IPS-18a (cell line): Measurements from ENCODE around the gene MTHFD1L.
A peak's percentile ranks its signal among the peaks of the same experiment; 100 is the strongest.
"Not testable (repeated sequence)": the region's sequence is repeated elsewhere in the genome, so short reads cannot be mapped to it uniquely, and the experiment has no call there.

ENCODE experiments used
- H3K27ac ChIP-seq: one replicate; pipeline ENCODE4 v1.5.1; 2013; ENCODE audit warnings: low read length
- H3K27me3 ChIP-seq: one replicate; pipeline ENCODE4 v1.6.1; 2013; ENCODE audit warnings: mild to moderate bottlenecking, low read length; ENCODE audit not compliant: control insufficient read depth, insufficient read depth
- H3K36me3 ChIP-seq: one replicate; pipeline ENCODE4 v1.6.1; 2013; ENCODE audit warnings: low read depth, low read length; ENCODE audit not compliant: control insufficient read depth
- H3K4me1 ChIP-seq: one replicate; pipeline ENCODE4 v1.6.1; 2013; ENCODE audit warnings: low read depth, low read length; ENCODE audit not compliant: control insufficient read depth
- H3K4me3 ChIP-seq: one replicate; pipeline ENCODE4 v1.5.1; 2013; ENCODE audit warnings: low read length
- H3K9ac ChIP-seq: one replicate; pipeline ENCODE4 v1.6.1; 2013; ENCODE audit warnings: mild to moderate bottlenecking, low read length, moderate library complexity
- H3K9me3 ChIP-seq: one replicate; pipeline ENCODE4 v1.6.1; 2013; ENCODE audit warnings: low read depth, low read length; ENCODE audit not compliant: control insufficient read depth

MTHFD1L gene

DNA sequence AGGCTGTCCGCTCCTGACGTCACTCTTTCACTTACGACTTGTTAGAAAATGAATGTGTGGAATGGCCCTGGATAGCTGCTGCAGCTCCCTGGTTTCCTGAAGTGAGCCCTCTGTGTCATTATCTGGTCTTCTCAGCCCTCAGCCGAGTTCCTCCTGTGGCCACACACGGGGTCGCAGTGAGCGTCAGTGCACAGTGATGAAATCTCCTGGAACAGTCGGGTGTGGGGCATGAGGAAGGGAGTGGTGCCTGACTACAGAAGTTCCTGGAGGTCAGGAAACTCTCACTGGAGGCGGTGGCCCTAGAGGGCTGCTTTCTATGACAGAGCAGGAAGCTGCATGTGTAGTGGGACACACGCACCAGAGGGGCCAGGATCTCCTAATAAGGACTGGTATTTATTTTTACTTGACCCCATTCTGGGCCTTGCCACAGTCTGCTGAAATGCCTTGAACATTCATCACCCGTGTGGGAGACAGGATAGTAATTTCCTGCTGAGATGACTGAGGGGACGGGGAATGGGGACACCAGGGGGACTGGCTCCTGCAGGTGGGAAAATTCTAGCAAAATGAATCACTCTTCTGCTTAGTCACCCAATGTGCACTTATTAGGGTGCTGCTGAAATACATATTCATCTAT lies 175.5 kb downstream of the MTHFD1L start:
- H3K36me3 ChIP-seq: peaks cover 14% of the 10 kb centered on the region
- H3K27me3 ChIP-seq, H3K4me3 ChIP-seq, H3K9ac ChIP-seq, H3K9me3 ChIP-seq, H3K27ac ChIP-seq, H3K4me1 ChIP-seq: not testable (repeated sequence)

DNA sequence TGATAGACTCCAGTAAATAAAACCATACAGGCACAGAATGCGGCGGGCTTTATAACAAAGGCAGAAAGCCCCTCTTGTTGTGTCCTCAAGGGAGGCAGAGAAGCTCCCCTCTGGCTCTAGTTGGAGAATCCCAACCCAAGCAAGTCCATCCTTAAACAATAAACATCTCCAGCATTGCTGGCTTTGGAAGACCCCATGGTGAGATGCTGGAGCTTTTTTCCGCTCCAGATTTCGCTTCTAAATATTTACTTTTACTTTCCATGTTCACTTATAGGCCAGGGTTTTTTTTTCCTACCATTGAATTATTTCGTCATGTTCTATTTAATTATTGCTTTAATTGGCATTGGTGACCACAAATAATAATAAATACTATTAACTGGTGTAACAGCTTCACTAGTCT lies 176.2 kb downstream of the MTHFD1L start:
- Histone ChIP-seq H3K4me1 (no peaks in the 10 kb centered on the region), H3K9me3 (no peaks in the 10 kb centered on the region), H3K9ac (no peak overlapping the region), H3K27ac (no peak overlapping the region), H3K4me3 (no peak overlapping the region), H3K36me3 (peaks cover 8% of the 10 kb centered on the region), H3K27me3 (no peaks in the 10 kb centered on the region)

DNA sequence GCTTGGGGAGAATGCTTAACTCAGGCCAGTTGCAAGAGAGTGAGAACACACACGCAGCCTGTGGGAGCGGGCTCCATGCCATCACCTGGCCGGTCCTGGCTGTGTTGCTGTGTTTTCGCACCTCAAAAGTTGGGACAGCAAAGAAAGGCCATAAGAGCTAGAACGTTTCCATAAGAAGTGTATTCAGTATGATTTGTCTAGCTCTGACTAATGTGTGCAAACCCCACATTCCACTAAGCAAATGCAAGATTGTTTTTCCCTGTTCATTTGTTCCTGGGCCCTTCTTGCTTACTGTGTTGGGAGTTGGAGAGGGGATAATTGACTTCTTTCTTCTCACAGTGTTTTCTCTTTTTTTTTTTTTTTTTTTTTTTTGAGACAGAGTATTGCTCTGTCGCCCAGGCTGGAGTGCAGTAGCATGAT lies 177.4 kb downstream of the MTHFD1L start:
- not testable (repeated sequence) for H3K36me3 ChIP-seq, H3K4me1 ChIP-seq, H3K9ac ChIP-seq, H3K4me3 ChIP-seq, H3K27ac ChIP-seq, H3K27me3 ChIP-seq, H3K9me3 ChIP-seq

DNA sequence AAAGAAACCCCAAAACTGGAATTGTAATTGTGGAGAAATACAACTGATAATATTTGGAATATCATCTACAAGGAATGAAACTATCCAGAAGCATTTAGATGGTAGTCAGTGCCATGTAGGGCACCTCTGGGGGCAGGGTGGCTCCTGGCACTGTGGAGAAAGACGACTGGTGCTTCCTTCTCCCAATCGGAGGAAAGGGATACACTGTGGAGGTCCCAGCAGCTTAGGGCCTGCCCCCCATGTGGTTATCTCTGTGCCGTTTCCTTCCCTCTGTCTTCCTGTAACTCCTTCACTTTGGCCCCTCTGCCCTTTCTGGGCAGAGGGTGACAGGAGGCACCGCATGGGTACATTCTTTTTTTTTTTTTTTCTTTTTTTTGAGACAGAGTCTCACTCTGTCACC lies 178.4 kb downstream of the MTHFD1L start:
- no peaks in the 10 kb centered on the region for H3K9me3 ChIP-seq
- no peak overlapping the region for H3K9ac ChIP-seq
- no peaks in the 10 kb centered on the region for H3K36me3 ChIP-seq
- no peaks in the 10 kb centered on the region for H3K27me3 ChIP-seq
- no peak overlapping the region for H3K4me3 ChIP-seq
- H3K4me1 ChIP-seq: no peaks in the 10 kb centered on the region
- no peak overlapping the region for H3K27ac ChIP-seq

DNA sequence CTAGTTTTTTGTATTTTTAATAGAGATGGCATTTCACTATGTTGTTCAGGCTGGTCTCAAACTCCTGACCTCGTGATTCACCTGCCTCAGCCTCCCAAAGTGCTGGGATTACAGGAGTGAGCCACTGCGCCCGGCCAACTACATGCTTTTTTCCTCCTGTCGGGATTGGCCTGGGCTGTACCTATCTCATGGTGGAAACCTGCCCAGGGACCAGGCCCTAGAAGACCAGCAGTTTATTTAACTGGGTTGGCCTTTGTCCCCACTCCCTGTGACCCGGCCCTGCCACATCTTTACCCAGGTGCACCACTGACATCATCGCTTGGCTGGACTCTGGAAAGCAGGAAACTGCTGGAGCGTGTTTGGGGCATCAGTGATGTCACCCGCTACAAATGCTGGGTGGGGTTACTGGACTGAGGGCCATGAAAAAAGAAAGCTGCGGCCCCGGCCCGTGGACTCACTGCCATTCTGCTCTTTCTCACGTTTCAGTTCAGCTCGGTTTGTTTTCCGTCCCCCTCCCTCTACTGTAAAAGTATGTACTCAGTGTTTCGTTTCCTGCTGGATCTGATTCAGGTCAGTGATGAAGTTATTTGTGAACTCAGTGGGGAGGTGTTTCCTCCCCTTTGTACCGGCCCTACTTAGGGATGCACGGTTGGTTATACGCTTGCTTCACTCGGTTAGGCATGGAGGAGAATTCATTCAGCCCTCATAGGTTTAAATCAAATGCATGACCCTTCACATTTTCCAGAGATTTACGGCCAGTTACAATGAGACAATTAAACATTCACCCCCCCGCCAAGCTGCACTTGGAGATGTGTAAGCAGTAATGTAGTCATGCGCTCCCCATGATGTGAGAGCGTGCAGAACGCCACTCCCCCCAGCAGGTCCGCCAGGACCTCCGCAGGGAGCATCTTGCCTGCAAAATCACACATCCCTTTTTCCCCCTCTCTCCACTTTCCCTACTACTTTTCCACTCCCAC lies 179.3 kb downstream of the MTHFD1L start:
- no peaks in the 10 kb centered on the region for H3K4me1 ChIP-seq

DNA sequence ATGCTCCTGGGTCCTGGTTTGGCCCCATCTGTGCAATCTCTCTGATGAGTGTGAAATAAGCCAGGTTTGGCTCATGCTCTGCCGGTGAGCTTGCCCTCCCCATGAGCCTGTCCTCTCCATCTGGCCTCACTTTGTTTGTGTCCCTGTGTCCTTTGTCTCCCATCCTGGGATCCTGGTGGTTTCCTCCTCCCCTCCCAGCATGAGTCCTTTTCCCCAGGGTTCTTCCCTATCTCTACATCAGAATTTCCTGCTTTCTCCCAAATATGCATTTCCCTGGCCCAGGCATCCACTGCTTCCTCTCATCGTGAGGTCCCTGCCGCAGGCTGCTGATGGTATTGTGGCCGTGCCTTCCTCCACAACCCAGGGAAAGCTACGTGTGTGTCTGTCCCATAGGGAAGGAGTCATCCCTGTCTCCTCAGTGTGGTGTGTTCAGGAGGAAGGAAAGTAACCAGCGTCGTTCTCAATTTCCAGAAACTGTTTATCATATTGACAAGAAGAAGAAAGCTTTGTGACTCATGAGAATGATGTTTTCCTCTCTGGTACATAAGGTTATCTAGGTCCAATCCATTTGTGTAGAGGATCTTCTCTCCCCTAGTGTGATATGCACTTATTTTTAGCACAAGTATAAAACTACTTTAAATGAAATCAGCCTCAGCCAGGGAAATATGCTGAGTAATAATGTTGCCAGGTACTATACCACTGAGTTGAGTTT lies 180.2 kb downstream of the MTHFD1L start:
- H3K4me1 ChIP-seq, H3K36me3 ChIP-seq, H3K27ac ChIP-seq, H3K9me3 ChIP-seq, H3K4me3 ChIP-seq, H3K27me3 ChIP-seq, H3K9ac ChIP-seq: not testable (repeated sequence)

More for the DNA sequence above, 179.3 kb downstream of the MTHFD1L start:
- H3K9me3 ChIP-seq: no peaks in the 10 kb centered on the region
- no peaks in the 10 kb centered on the region for H3K27me3 ChIP-seq
- H3K4me3 ChIP-seq: peak overlapping the region; percentile 2
- H3K27ac ChIP-seq: no peak overlapping the region
- no peak overlapping the region for H3K9ac ChIP-seq
- H3K36me3 ChIP-seq: no peaks in the 10 kb centered on the region

DNA sequence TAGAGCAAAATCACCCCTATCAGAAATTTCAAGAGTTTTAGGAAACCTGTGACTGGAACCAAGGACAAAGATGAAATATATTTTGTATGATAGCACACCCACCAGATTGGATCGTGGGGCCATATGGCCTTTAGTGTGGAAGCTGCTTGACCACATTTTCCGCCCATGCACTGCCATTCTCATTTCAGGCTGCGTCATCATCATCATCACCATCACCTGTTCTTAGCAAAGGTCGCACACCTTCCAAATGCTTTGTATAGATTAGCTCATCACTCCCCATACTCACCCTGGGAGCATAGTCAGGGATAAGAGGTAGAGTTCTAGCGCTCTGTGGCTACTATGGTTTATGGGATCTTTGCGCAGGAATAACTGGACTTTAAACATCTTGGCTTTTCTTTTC lies 185.7 kb downstream of the MTHFD1L start:
- Histone ChIP-seq H3K36me3 (peaks cover 11% of the 10 kb centered on the region), H3K27me3 (no peaks in the 10 kb centered on the region), H3K9me3 (no peaks in the 10 kb centered on the region), H3K27ac (no peak overlapping the region), H3K9ac (no peak overlapping the region), H3K4me1 (no peaks in the 10 kb centered on the region), H3K4me3 (no peak overlapping the region)

DNA sequence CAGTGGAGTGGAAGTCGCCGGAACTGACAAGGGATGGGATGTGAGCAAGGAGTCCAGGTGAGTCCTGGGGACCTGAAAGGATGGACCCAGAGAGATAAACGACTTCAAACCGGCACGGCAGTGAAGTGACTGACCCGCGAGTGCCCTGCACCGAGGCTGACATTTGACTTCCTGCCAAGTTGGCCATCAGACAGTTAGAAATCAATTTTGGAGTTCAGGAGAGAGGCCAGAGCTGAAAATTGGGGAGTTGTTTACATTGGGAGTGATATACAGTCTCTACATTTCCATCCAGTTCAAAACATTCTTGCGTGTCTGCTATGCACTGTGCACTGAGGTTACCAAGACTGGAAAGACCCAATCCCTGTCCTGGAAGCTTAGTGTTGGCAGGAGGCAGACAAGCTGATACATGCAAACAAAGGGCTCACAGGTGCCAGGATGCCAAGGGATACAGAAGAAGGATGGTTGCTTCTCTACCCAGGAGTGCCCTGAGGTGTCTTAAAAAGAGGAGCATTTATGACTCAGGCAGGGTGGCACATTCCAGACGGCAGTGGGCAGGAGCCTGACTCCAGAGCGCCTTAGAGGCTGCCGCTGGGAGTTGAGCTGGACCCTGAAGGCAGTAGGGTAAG lies 186.6 kb downstream of the MTHFD1L start:
- peaks cover 11% of the 10 kb centered on the region for H3K36me3 ChIP-seq
- H3K9ac ChIP-seq: no peak overlapping the region
- no peaks in the 10 kb centered on the region for H3K4me1 ChIP-seq
- no peak overlapping the region for H3K27ac ChIP-seq
- no peak overlapping the region for H3K4me3 ChIP-seq
- no peaks in the 10 kb centered on the region for H3K27me3 ChIP-seq
- H3K9me3 ChIP-seq: no peaks in the 10 kb centered on the region

DNA sequence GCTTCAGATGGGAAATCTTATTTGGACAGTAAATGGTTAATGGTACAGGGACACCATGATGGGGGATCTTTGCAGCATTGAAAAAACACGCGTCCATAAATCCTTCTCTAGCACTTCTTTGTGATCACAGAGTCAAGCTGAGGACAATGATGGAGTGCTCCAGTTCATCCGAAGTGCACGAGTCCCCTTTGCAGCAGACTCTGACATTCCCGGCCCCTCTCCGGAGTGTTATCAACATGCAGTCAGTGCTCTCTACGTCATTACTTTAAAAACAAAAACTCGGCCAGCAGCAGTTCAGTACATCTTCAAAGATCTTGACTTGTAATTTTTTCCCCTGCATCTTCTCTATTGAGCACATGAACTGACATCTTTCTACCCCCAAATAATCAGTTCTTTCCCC lies 188.8 kb downstream of the MTHFD1L start:
- H3K27ac ChIP-seq: no peak overlapping the region
- H3K36me3 ChIP-seq: peaks cover 11% of the 10 kb centered on the region
- H3K9me3 ChIP-seq: no peaks in the 10 kb centered on the region
- no peaks in the 10 kb centered on the region for H3K4me1 ChIP-seq
- no peaks in the 10 kb centered on the region for H3K27me3 ChIP-seq
- no peak overlapping the region for H3K9ac ChIP-seq
- H3K4me3 ChIP-seq: no peak overlapping the region

DNA sequence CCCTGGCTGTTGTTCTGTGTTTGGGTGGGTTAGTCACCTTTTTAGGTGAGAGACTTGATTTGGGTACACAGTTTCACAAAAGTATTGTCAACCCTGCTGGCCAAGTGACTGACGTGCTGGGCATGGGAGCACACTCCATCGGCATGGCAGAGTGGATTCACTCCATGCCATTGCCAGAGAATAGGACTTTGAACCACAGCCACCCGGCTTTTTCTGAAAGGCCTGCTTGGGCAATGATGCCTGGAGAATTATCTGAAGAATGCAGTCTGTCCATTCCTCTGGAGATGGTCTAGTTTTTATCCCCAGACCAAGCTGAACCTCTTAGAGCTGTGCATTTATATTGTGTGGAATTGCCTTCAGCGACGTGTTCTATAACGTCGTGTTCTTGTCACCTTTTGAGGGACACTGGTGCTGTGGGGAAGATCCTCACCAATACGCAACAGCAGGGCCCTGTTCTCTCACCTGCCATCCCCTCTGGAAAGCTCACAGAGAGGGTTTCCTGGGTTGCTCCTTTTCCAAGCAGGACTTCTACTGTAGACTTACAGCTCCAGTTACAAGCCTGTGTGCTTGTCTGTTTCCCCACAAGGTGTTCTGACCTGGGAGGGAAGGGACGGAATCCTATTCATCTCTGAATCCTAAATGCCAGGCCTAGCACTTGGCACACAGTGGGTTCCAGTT lies 190.9 kb downstream of the MTHFD1L start:
- no peak overlapping the region for H3K9ac ChIP-seq
- H3K9me3 ChIP-seq: no peaks in the 10 kb centered on the region
- peaks cover 7% of the 10 kb centered on the region for H3K36me3 ChIP-seq
- no peak overlapping the region for H3K4me3 ChIP-seq
- H3K27me3 ChIP-seq: no peaks in the 10 kb centered on the region
- H3K27ac ChIP-seq: no peak overlapping the region
- no peaks in the 10 kb centered on the region for H3K4me1 ChIP-seq

DNA sequence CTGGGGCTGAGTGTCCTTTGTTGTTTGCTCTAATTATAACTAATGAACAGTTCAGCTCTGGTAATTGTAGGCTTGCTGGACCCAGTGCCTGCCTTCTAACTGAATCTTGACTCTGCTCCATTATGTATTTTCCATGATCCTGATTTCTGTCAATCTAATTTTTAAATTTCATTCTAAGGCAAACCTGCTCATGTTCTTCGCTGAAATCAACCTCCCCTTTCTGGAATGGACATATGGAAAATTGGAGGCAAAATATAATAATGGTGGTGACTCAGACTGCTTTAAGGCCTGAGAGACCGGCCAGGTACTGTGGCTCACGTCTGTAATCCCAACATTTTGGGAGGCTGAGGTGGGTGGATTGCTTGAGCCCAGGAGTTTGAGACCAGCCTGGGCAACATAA lies 191.6 kb downstream of the MTHFD1L start:
- Histone ChIP-seq H3K9ac (no peak overlapping the region), H3K9me3 (no peaks in the 10 kb centered on the region), H3K36me3 (peaks cover 2% of the 10 kb centered on the region), H3K27me3 (no peaks in the 10 kb centered on the region), H3K4me3 (no peak overlapping the region), H3K4me1 (no peaks in the 10 kb centered on the region), H3K27ac (no peak overlapping the region)
